ENCODE data around the gene OR51B4. TPM values are rescaled to one million over a fixed set of nuclear protein-coding genes. Genes with fewer than 3 reads are reported as not detected.

The OR51B4 gene
- polyA plus RNA-seq, 2 of the 4 experiments (the other 2 are of a cell fraction), result not detected

GRCh38 chr11:5274395-5274794 lies 27.4 kb downstream of the OR51B4 start:
- ATAC-seq (no peak), FAIRE-seq (no peak), DNase-seq (ENCODE audit: low read depth in 1 of 2, low spot score in 1 of 2) (no peak)
- H3K9me3 ChIP-seq, result no peaks in the 10 kb centered on the region
- no peak overlapping the region for H3K4me2 ChIP-seq
- CTCF ChIA-PET, result no interaction called here
- no peak for TF ChIP-seq PHF8 (IDR thresholded peaks at IDR 0.05; ENCODE audit: borderline replicate concordance, low read depth)
- TF ChIP-seq, protein P1, sequence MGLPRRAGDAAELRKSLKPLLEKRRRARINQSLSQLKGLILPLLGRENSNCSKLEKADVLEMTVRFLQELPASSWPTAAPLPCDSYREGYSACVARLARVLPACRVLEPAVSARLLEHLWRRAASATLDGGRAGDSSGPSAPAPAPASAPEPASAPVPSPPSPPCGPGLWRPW (IDR thresholded peaks at IDR 0.05), result no peak
- no peak for TF ChIP-seq CEBPB (IDR thresholded peaks at IDR 0.05)
- no peak for TF ChIP-seq GATA3 (IDR thresholded peaks at IDR 0.05; ENCODE audit: borderline replicate concordance)
- TF ChIP-seq BHLHE40 (IDR thresholded peaks at IDR 0.05; ENCODE audit: low read depth, low read length), result no peak
- no peak for TF ChIP-seq ZNF302 (CRISPR knock-in tag; IDR thresholded peaks at IDR 0.05)
- TF ChIP-seq MAFK (IDR thresholded peaks at IDR 0.05; ENCODE audit: partially characterized antibody), result no peak
- TF ChIP-seq CHD4 (IDR thresholded peaks at IDR 0.05; ENCODE audit: borderline replicate concordance), result no peak
- 87% methylated on average over 5 of the region's 5 CpGs for WGBS (ENCODE audit: missing lambda C conversion rate)
- H3K4me1 ChIP-seq, result no peaks in the 10 kb centered on the region
- POLR2A ChIA-PET, result no interaction called here
- H3K4me3 ChIP-seq, result no peak overlapping the region
- H3K27ac ChIP-seq, result no peak overlapping the region

DNA sequence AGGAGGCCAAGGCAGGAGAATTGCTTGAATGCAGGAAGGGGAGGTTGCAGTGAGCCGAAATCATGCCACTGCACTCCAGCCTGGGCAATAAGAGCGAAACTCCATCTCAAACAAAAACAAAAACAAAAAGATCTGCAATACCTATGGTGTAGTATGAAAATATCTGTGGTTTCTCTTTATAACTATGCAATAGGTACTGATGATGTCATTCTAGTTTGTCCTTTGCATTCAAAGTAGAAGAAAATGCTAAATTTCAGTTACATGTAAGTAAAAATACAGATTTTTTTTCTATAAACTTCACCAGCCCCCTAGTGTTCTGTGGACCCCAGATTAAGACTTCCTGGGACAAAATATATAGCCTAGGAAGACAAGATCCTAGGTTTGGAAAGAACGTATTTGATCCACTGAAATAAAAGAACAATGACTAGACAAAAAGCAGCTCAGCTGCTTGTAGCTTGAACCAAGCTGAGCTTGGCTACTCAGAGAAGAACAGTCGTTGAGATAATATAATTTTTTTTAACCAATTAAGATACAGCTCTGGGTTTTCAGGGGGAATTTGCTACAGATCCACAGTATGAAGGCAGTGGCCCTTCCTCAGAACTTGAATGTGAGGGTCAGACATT lies 29.2 kb downstream of the OR51B4 start:
- DNase-seq (ENCODE audit: low read depth in 1 of 2, low spot score in 1 of 2) (no peak), FAIRE-seq (no peak), ATAC-seq (no peak)
- CTCF ChIA-PET, result no interaction called here
- POLR2A ChIA-PET, result no interaction called here
- no peak overlapping the region for H3K27ac ChIP-seq
- whole genome bisulfite sequencing (ENCODE audit: missing lambda C conversion rate), result 67% methylated on average over 4 of the region's 4 CpGs
- TF ChIP-seq ELK1 (IDR thresholded peaks at IDR 0.05; ENCODE audit: low read depth, low read length) (no peak), JUNB (IDR thresholded peaks at IDR 0.05) (no peak), RARB (CRISPR knock-in tag; IDR thresholded peaks at IDR 0.05) (no peak), NFE2L2 (conservative IDR thresholded peaks at IDR 0.05; ENCODE audit: low read length) (no peak), MAFK (IDR thresholded peaks at IDR 0.05; ENCODE audit: partially characterized antibody) (no peak), SMC3 (IDR thresholded peaks at IDR 0.05) (no peak)
- H3K9me3 ChIP-seq, result no peaks in the 10 kb centered on the region
- H3K4me1 ChIP-seq, result no peaks in the 10 kb centered on the region
- no peak overlapping the region for H3K4me3 ChIP-seq
- H3K4me2 ChIP-seq, result no peak overlapping the region

DNA sequence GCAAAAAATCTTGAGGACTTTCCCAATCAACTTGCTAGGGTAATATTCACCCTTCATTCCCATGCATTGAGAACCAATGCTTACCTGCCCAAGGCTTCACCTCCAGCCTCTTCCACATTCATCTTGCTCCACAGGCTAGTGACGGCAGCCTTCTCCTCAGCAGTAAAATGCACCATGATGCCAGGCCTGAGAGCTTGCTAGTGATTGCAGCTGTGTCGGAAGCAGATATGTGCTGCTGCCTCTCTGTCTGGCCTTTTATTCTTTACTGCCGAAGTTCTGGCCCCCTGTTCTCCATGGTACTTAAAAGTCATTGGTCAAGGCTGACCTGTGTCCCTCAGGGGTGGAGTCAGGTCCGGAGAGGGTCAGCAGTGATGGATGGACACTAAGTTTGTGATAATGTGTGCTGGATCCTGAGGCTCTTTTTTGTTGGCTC lies 32.0 kb downstream of the OR51B4 start, which contains the start of gene HBE1:
HBE1 (minus strand) TSS at position 231 of the 433 bp plus-strand sequence; CDS start at position 176, 55 bp downstream.
- no peaks in the 10 kb centered on the region for H3K9me3 ChIP-seq
- no peak within 1 kb of the TSS for H3K27ac ChIP-seq
- ATAC-seq (no peak), DNase-seq (ENCODE audit: low read depth in 1 of 2, low spot score in 1 of 2) (no peak), FAIRE-seq (no peak)
- no peak within 1 kb of the TSS for H3K4me2 ChIP-seq
- TF ChIP-seq RAD21 (conservative IDR thresholded peaks at IDR 0.05 in 1 of 2, IDR thresholded peaks at IDR 0.05 in 1 of 2) (no peak), RFX5 (IDR thresholded peaks at IDR 0.05) (no peak), EP300 (IDR thresholded peaks at IDR 0.05) (no peak), CHD4 (IDR thresholded peaks at IDR 0.05; ENCODE audit: borderline replicate concordance) (no peak), BCL3 (IDR thresholded peaks at IDR 0.05) (no peak), MYC (IDR thresholded peaks at IDR 0.05; ENCODE audit: borderline replicate concordance, low read length) (no peak), NPAS2 (CRISPR knock-in tag; IDR thresholded peaks at IDR 0.05; ENCODE audit: borderline replicate concordance) (no peak), HOXA7 (CRISPR knock-in tag; IDR thresholded peaks at IDR 0.05) (no peak), USF2 (IDR thresholded peaks at IDR 0.05) (no peak)
- H3K4me3 ChIP-seq, result no peak within 1 kb of the TSS
- H3K4me1 ChIP-seq, result no peaks in the 10 kb centered on the region
- ChIA-PET CTCF (interaction anchor here (1.7 kb wide), 1 partner anchor 10 kb away, joined by 5 read pairs; no protein-coding TSS in a partner anchor), POLR2A (no interaction called here)
- WGBS (ENCODE audit: missing lambda C conversion rate), result 64% methylated on average over 4 of the region's 4 CpGs

Measured in A549 (cell line).